ENCODE results near the gene HOTAIR. TPM values are rescaled to one million over a fixed set of nuclear protein-coding genes. Genes with fewer than 3 reads are reported as not detected.

HOTAIR gene
- total RNA-seq, 1 experiment from 2014 or later, result 3.5 TPM

DNA sequence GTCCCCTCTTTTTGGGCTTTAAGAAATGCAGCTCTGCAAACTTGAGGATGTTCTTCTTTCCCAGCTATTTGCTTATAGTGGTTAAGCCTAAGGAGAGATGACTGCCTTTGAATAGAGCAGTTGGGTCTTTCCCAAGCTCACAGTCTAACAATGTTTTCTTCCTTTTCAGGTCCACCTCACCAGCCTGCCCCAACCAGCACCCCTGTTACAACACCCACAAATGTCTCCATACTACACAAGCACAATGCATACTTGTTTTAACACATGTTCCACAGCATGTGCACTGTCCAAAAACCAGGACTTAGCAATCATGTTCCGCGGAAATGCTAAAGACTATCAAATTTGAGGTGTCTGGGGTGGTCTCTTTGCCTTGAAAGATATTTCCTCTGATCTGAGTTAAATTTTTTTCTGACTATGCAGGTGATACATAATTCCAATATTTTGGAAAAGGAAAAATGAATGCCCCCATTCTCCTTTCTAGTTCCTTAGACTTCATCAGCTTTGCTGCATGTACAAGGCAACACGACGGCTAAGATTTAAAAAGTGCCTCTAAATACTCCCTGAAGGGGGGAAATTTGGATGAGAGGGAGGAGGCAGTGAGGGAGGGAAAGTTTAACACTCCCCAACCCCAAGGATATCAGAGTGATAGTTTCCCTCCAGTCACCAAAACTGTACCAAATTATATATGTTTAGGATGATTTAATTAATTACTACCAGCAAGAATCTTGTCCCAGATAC is 42.7 kb downstream of the HOTAIR start:
- ChIA-PET CTCF (no interaction called here), POLR2A (ENCODE audit: unreplicated experiment) (no interaction called here)
- Histone ChIP-seq H3K36me3 (ENCODE audit: low read depth, low read length) (no peaks in the 10 kb centered on the region), H3K4me1 (ENCODE audit: insufficient read depth, low read length) (no peaks in the 10 kb centered on the region), H3K9me3 (ENCODE audit: low read length) (no peaks in the 10 kb centered on the region), H3K9ac (ENCODE audit: low read length) (no peak overlapping the region), H3F3A (ENCODE audit: low read length, unreplicated experiment) (no peaks in the 10 kb centered on the region), H3K27me3 (ENCODE audit: low read length) (peaks cover 19% of the 10 kb centered on the region), H3K9me2 (replicated peaks; ENCODE audit: low read length) (no peaks in the 10 kb centered on the region), H3K4me2 (ENCODE audit: low read length) (no peak overlapping the region), H3K4me3 (ENCODE audit: low read length) (no peak overlapping the region), H3K79me2 (ENCODE audit: low read length) (no peaks in the 10 kb centered on the region), H2AFZ (ENCODE audit: low read length) (no peak overlapping the region), H4K20me1 (ENCODE audit: low read length) (no peaks in the 10 kb centered on the region), H3K27ac (ENCODE audit: low read length) (no peak overlapping the region)
- no peak for TF ChIP-seq EZH2phosphoT487 (IDR thresholded peaks at IDR 0.05; ENCODE audit: borderline replicate concordance, low read length)
- TF ChIP-seq, protein P1, sequence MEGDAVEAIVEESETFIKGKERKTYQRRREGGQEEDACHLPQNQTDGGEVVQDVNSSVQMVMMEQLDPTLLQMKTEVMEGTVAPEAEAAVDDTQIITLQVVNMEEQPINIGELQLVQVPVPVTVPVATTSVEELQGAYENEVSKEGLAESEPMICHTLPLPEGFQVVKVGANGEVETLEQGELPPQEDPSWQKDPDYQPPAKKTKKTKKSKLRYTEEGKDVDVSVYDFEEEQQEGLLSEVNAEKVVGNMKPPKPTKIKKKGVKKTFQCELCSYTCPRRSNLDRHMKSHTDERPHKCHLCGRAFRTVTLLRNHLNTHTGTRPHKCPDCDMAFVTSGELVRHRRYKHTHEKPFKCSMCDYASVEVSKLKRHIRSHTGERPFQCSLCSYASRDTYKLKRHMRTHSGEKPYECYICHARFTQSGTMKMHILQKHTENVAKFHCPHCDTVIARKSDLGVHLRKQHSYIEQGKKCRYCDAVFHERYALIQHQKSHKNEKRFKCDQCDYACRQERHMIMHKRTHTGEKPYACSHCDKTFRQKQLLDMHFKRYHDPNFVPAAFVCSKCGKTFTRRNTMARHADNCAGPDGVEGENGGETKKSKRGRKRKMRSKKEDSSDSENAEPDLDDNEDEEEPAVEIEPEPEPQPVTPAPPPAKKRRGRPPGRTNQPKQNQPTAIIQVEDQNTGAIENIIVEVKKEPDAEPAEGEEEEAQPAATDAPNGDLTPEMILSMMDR (conservative IDR thresholded peaks at IDR 0.05; ENCODE audit: low read depth, low read length), result no peak
- TF ChIP-seq EZH2 (IDR thresholded peaks at IDR 0.05; ENCODE audit: low read length, unreplicated experiment), result no peak
- intact Hi-C loops (cut with micrococcal nuclease), result no loop called here
- no TSS peak for BruUV-seq (replicated peaks)
- no peak for ATAC-seq
- no peak for DNase-seq

DNA sequence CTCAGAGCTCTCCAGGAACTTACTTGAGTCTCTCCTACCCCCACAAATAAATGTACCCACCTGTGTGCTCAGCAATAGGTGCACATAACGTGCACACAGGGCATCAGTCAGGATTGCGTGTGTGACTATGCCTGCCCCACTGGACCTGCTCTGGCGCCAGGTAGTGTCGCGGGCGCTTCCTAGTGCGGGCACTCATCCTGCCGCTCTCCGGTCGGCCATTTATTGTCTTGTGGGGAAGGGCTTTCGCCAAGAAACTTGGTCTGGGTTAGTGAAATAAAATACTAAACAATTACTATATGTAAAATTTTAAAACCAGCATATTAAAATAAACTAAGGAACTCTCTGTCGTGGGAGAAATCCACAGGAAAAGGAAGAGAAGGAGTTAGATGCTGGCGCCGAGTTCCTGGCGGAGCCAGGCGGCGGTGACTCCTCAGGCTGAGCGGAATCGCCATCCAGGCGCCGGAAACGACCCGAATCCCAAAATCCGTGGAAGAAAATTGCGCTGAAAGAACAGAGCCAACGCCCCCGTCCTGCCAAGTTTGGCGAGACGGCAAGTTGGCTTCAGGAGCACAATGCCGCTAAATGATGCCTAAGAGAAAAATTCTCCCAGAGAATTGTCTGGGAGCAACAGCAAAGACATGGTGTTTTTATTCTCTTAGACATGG is 44.0 kb downstream of the HOTAIR start:
- CTCF ChIA-PET, result no interaction called here

More for the DNA sequence above, 44.0 kb downstream of the HOTAIR start:
- intact Hi-C loops (cut with micrococcal nuclease), result no loop called here
- Histone ChIP-seq H3K4me2 (ENCODE audit: low read length) (no peak overlapping the region), H3K9me3 (ENCODE audit: low read length) (no peaks in the 10 kb centered on the region), H3K79me2 (ENCODE audit: low read length) (no peaks in the 10 kb centered on the region), H3K27ac (ENCODE audit: low read length) (no peak overlapping the region), H2AFZ (ENCODE audit: low read length) (no peak overlapping the region), H3K27me3 (ENCODE audit: low read length) (peaks cover 19% of the 10 kb centered on the region), H3K36me3 (ENCODE audit: low read depth, low read length) (no peaks in the 10 kb centered on the region), H3K9me2 (replicated peaks; ENCODE audit: low read length) (no peaks in the 10 kb centered on the region), H3K4me3 (ENCODE audit: low read length) (no peak overlapping the region), H3F3A (ENCODE audit: low read length, unreplicated experiment) (no peaks in the 10 kb centered on the region), H3K4me1 (ENCODE audit: insufficient read depth, low read length) (no peaks in the 10 kb centered on the region), H3K9ac (ENCODE audit: low read length) (no peak overlapping the region), H4K20me1 (ENCODE audit: low read length) (no peaks in the 10 kb centered on the region)
- ATAC-seq (no peak), DNase-seq (no peak)
- no peak for TF ChIP-seq EZH2phosphoT487 (IDR thresholded peaks at IDR 0.05; ENCODE audit: borderline replicate concordance, low read length)
- TF ChIP-seq, protein P1 (conservative IDR thresholded peaks at IDR 0.05; ENCODE audit: low read depth, low read length), result no peak
- BruUV-seq (replicated peaks), result no TSS peak
- POLR2A ChIA-PET (ENCODE audit: unreplicated experiment), result no interaction called here

All from PC-3 (cell line).